ENCODE data around the gene FBN2.

Gene FBN2

GRCh38 chr5:128259607-128260021 is 278.4 kb downstream of the FBN2 start:
- DNase-seq (ENCODE audit: low spot score) = no peak
- TF ChIP-seq CTCF (IDR thresholded peaks at IDR 0.05; ENCODE audit: borderline replicate concordance, control extremely low read depth, extremely low read depth, insufficient read depth, missing control alignments) = no peak
- in situ Hi-C loops (cut with MboI; ENCODE audit: low sequenced_read_pairs, unreplicated experiment) = no loop called here

GRCh38 chr5:128258372-128258771 is 279.7 kb downstream of the FBN2 start:
- DNase-seq (ENCODE audit: low spot score) = no peak
- in situ Hi-C loops (cut with MboI; ENCODE audit: low sequenced_read_pairs, unreplicated experiment) = no loop called here
- no peak for TF ChIP-seq CTCF (IDR thresholded peaks at IDR 0.05; ENCODE audit: borderline replicate concordance, control extremely low read depth, extremely low read depth, insufficient read depth, missing control alignments)

- no peak for TF ChIP-seq CTCF (IDR thresholded peaks at IDR 0.05; ENCODE audit: borderline replicate concordance, control extremely low read depth, extremely low read depth, insufficient read depth, missing control alignments)
- in situ Hi-C loops (cut with MboI; ENCODE audit: low sequenced_read_pairs, unreplicated experiment) = no loop called here
- no peak for DNase-seq (ENCODE audit: low spot score)
Measured at GRCh38 chr5:128257076-128257475, 281.0 kb downstream of the FBN2 start.

- no peak for TF ChIP-seq CTCF (IDR thresholded peaks at IDR 0.05; ENCODE audit: borderline replicate concordance, control extremely low read depth, extremely low read depth, insufficient read depth, missing control alignments)
- in situ Hi-C loops (cut with MboI; ENCODE audit: low sequenced_read_pairs, unreplicated experiment) = no loop called here
- no peak for DNase-seq (ENCODE audit: low spot score)
Measured at GRCh38 chr5:128254789-128255188, 283.3 kb downstream of the FBN2 start.

GRCh38 chr5:128253880-128254279 is 284.2 kb downstream of the FBN2 start:
- DNase-seq (ENCODE audit: low spot score) = no peak
- TF ChIP-seq CTCF (IDR thresholded peaks at IDR 0.05; ENCODE audit: borderline replicate concordance, control extremely low read depth, extremely low read depth, insufficient read depth, missing control alignments) = no peak
- in situ Hi-C loops (cut with MboI; ENCODE audit: low sequenced_read_pairs, unreplicated experiment) = no loop called here

GRCh38 chr5:128253161-128253560 is 284.9 kb downstream of the FBN2 start:
- no peak for DNase-seq (ENCODE audit: low spot score)
- in situ Hi-C loops (cut with MboI; ENCODE audit: low sequenced_read_pairs, unreplicated experiment) = no loop called here
- no peak for TF ChIP-seq CTCF (IDR thresholded peaks at IDR 0.05; ENCODE audit: borderline replicate concordance, control extremely low read depth, extremely low read depth, insufficient read depth, missing control alignments)

- no peak for TF ChIP-seq CTCF (IDR thresholded peaks at IDR 0.05; ENCODE audit: borderline replicate concordance, control extremely low read depth, extremely low read depth, insufficient read depth, missing control alignments)
- DNase-seq (ENCODE audit: low spot score) = no peak
- in situ Hi-C loops (cut with MboI; ENCODE audit: low sequenced_read_pairs, unreplicated experiment) = no loop called here
Measured at GRCh38 chr5:128252756-128253155, 285.3 kb downstream of the FBN2 start.
